Right lobe of liver (tissue), 6 donors: ENCODE measurements around the gene CACNA2D3. TPM values are rescaled to one million over a fixed set of nuclear protein-coding genes. Genes with fewer than 3 reads are reported as not detected.

Source experiments
- ATAC-seq, 4 donors: fragments of 200-7000 bp; cut with Tn5 transposase; one replicate each; pipeline ENCODE4 v1.9.1; 2020; ENCODE audit warnings: mild to moderate bottlenecking in 4 of 4, moderate library complexity in 4 of 4
- DNase-seq, 3 donors: peaks; one replicate each; pipeline ENCODE4 v3.0.0-alpha.2; 2020
- H3K27ac ChIP-seq, 3 donors: fragments of 200-600 bp; one replicate each; pipeline ENCODE4 v1.8.0; 2022
- H3K27me3 ChIP-seq, 2 donors: fragments of 200-600 bp; one replicate each; pipeline ENCODE4 v1.8.0; 2022
- H3K36me3 ChIP-seq, 4 donors: fragments of 200-600 bp; sonication (generic) in 1 of 4; one replicate each; pipeline versions ENCODE4 v1.5.1 to v1.8.0; 2017 to 2022; ENCODE audit warnings: control low read depth in 1 of 4
- H3K4me1 ChIP-seq, 4 donors: fragments of 200-600 bp; sonication (generic) in 1 of 4; one replicate each; pipeline versions ENCODE4 v1.5.1 to v1.8.0; 2017 to 2022; ENCODE audit warnings: control low read depth in 1 of 4
- H3K4me3 ChIP-seq, 3 donors: fragments of 200-600 bp; one replicate each; pipeline ENCODE4 v1.8.0; 2022
- H3K9me3 ChIP-seq, 4 donors: fragments of 200-600 bp; sonication (generic) in 1 of 4; one replicate each; pipeline versions ENCODE4 v1.5.1 to v1.8.0; 2017 to 2022; ENCODE audit warnings: control low read depth in 1 of 4
- CTCF ChIP-seq, 4 donors: fragments of 200-600 bp in 3 of 4; fragments of 450-650 bp in 1 of 4; IDR thresholded peaks; one replicate each; pipeline versions ENCODE4 v1.5.1 to v1.8.0; 2016 to 2022; ENCODE audit warnings: antibody characterized with exemption in 4 of 4, mild to moderate bottlenecking in 2 of 4
- POLR2A ChIP-seq: fragments of 450-650 bp; IDR thresholded peaks from one replicate; pipeline ENCODE4 v1.6.1; 2017; ENCODE audit warnings: antibody characterized with exemption, mild to moderate bottlenecking
- WGBS: methylation state at CpG from one replicate; pipeline ENCODE4 v1.1.6; 2018; ENCODE audit warnings: low coverage, low lambda C conversion rate; ENCODE audit not compliant: insufficient coverage; ENCODE audit errors: missing lambda C conversion rate; 5-methylcytosine and 5-hydroxymethylcytosine counted together
- intact Hi-C, 2 donors: fragments of 100-400 bp; cut with DNase I; formaldehyde crosslinking; loops; one replicate each; pipeline versions ENCODE4 v1.11.2 to v1.14.1; 2022
- total RNA-seq, 6 experiments: library from RNA; depleted of rRNA in 2 of 6; stranded (reverse); fragments of >200 nt in 2 of 6; fragmentation: NEBNext Ultra II Directional in 3 of 6; extraction: Animal tissue kit (Norgen Biotek cat#: 25700) in 3 of 6; gene quantifications; one replicate each; pipeline versions ENCODE4 v1.1.0 to v1.2.4, GENCODE V29; 2016 to 2023
- donor health status: DM: no; HTN: yes; CAD: no.
- donor health status: DM: no; HTN: no; CAD: no.
- donor health status: DM: no; HTN: no; CAD: no.
- donor health status: DM: no; HTN: yes; CAD: no.
- donor health status: DM: no; HTN: yes; CAD: no.

Gene CACNA2D3
- total RNA-seq, 6 experiments from 2014 or later = 0.28 to 0.87 TPM; not detected in 4

GRCh38 chr3:54988838-54989630, 866.7 kb downstream of the CACNA2D3 start:
- Histone ChIP-seq H3K4me1 (no peaks in the 10 kb centered on the region), H3K27me3 (no peaks in the 10 kb centered on the region), H3K9me3 (no peaks in the 10 kb centered on the region), H3K4me3 (no peak overlapping the region), H3K27ac (no peak overlapping the region), H3K36me3 (no peaks in the 10 kb centered on the region)
- ATAC-seq (peak in 3 of 4 donors; percentile 34 to 59 (median 49)), DNase-seq (no peak)
- no peak for TF ChIP-seq POLR2A
- TF ChIP-seq CTCF (IDR thresholded peaks at IDR 0.05) = no peak
- intact Hi-C loops = no loop called here
- 41% methylated on average over 5 of the region's 5 CpGs for WGBS

GRCh38 chr3:54994111-54994513, 871.8 kb downstream of the CACNA2D3 start:
- no peak for ATAC-seq
- Histone ChIP-seq H3K27me3 (no peaks in the 10 kb centered on the region), H3K4me1 (no peaks in the 10 kb centered on the region), H3K27ac (no peak overlapping the region), H3K4me3 (no peak overlapping the region), H3K36me3 (no peaks in the 10 kb centered on the region), H3K9me3 (no peaks in the 10 kb centered on the region)
- TF ChIP-seq POLR2A (no peak), CTCF (IDR thresholded peaks at IDR 0.05) (no peak)
- WGBS = 46% methylated on average over 5 of the region's 5 CpGs
- DNase-seq = no peak
- intact Hi-C loops = no loop called here

GRCh38 chr3:54999159-54999558, 876.8 kb downstream of the CACNA2D3 start:
- WGBS = 38% methylated on average over 5 of the region's 5 CpGs

GRCh38 chr3:54999811-55000210, 877.5 kb downstream of the CACNA2D3 start:
- Histone ChIP-seq H3K9me3 (no peaks in the 10 kb centered on the region), H3K27ac (no peak overlapping the region), H3K27me3 (no peaks in the 10 kb centered on the region), H3K4me1 (no peaks in the 10 kb centered on the region), H3K36me3 (no peaks in the 10 kb centered on the region), H3K4me3 (no peak overlapping the region)
- 48% methylated on average over 3 of the region's 3 CpGs for WGBS
- TF ChIP-seq CTCF (IDR thresholded peaks at IDR 0.05) (no peak), POLR2A (no peak)
- intact Hi-C loops = no loop called here
- ATAC-seq = no peak
- DNase-seq = no peak

More at GRCh38 chr3:54999159-54999558, 876.8 kb downstream of the CACNA2D3 start:
- no peak for TF ChIP-seq POLR2A
- TF ChIP-seq CTCF (IDR thresholded peaks at IDR 0.05) = peak in 1 of 4 donors; percentile 3
- Histone ChIP-seq H3K36me3 (no peaks in the 10 kb centered on the region), H3K27ac (no peak overlapping the region), H3K4me3 (no peak overlapping the region), H3K4me1 (no peaks in the 10 kb centered on the region), H3K27me3 (no peaks in the 10 kb centered on the region), H3K9me3 (no peaks in the 10 kb centered on the region)
- ATAC-seq (no peak), DNase-seq (no peak)
- intact Hi-C loops = no loop called here
